HCT116 (cell line): Measurements from ENCODE around the gene NIPA2. TPM values are rescaled to one million over a fixed set of nuclear protein-coding genes. Genes with fewer than 3 reads are reported as not detected.

Experiments used
- ATAC-seq: fragments of 200-7000 bp; cut with Tn5 transposase; 2 replicates; pipeline ENCODE4 v1.9.1; 2020; ENCODE audit warnings: mild to moderate bottlenecking, moderate library complexity
- BruUV-seq: library from RNA; stranded (reverse); fragments of 400-500 nt; replicated peaks from 2 replicates; lab custom pipeline; 2021; lab: Mats Ljungman, UMichigan
- CTCF ChIA-PET: fragments of 300-600 bp; sonication (Branson Sonifier 250); formaldehyde crosslinking; loops from one replicate; lab custom pipeline; 2021; ENCODE audit warnings: antibody characterized with exemption; lab: Charles Lee
- POLR2A ChIA-PET: fragments of 300-600, 350-600 bp; sonication (Branson Sonifier 250); formaldehyde crosslinking; loops from one replicate; lab custom pipeline; 2021; ENCODE audit warnings: antibody characterized with exemption; lab: Charles Lee
- RAD21 ChIA-PET, 2 experiments: fragments of 300-600 bp; sonication (Branson Sonifier 250); formaldehyde crosslinking; loops; one replicate each; lab custom pipeline; 2023; ENCODE audit warnings: low total read pairs in 2 of 2; ENCODE audit not compliant: uncharacterized antibody in 2 of 2, unreplicated experiment in 2 of 2, low non-redundant PET in 1 of 2; lab: Charles Lee
- DNase-seq: peaks from one replicate; pipeline ENCODE4 v3.0.0-alpha.2; 2010; ENCODE audit warnings: low read depth, low spot score
- H2AFZ ChIP-seq: fragments of 200-600 bp; shearing (Covaris generic), sonication (generic); 2 replicates; pipeline ENCODE4 v1.6.1; 2017; ENCODE audit warnings: low read depth, mixed run types, mixed read lengths, antibody characterized with exemption, low read length; ENCODE audit not compliant: poor library complexity, severe bottlenecking
- H3K27ac ChIP-seq: 2 replicates; pipeline ENCODE4 v1.5.1; 2012; ENCODE audit warnings: low read depth, low read length
- H3K27me3 ChIP-seq: fragments of 200-600 bp; sonication (generic); 2 replicates; pipeline ENCODE4 v1.6.1; 2016; ENCODE audit warnings: mixed run types, low read length, mixed read lengths; ENCODE audit not compliant: insufficient read depth
- H3K36me3 ChIP-seq, 2 experiments: fragments of 200-500 bp in 1 of 2; fragments of 200-600 bp in 1 of 2; sonication (Bioruptor generic) in 1 of 2; sonication (generic) in 1 of 2; 2 replicates each; pipeline versions ENCODE4 v1.5.1 to v1.6.1; 2014 to 2016; ENCODE audit warnings: low read length in 2 of 2, inconsistent platforms in 1 of 2, mixed read lengths in 1 of 2, mixed run types in 1 of 2; ENCODE audit not compliant: insufficient read depth in 2 of 2, control insufficient read depth in 1 of 2
- H3K4me1 ChIP-seq, 2 experiments: fragments of 200-600 bp in 1 of 2; sonication (generic) in 1 of 2; 2 replicates each; pipeline versions ENCODE4 v1.5.1 to v1.6.1; 2012 to 2017; ENCODE audit warnings: low read length in 2 of 2, inconsistent platforms in 1 of 2, mild to moderate bottlenecking in 1 of 2, mixed read lengths in 1 of 2, mixed run types in 1 of 2, moderate library complexity in 1 of 2; ENCODE audit not compliant: insufficient read depth in 2 of 2, control insufficient read depth in 1 of 2
- H3K4me2 ChIP-seq: fragments of 200-600 bp; sonication (generic); 2 replicates; pipeline ENCODE4 v1.6.1; 2017; ENCODE audit warnings: mixed run types, low read length, mixed read lengths
- H3K4me3 ChIP-seq, 2 experiments: fragments of 200-600 bp in 1 of 2; sonication (generic) in 1 of 2; replicated peaks in 1 of 2; 2 replicates each; pipeline ENCODE4 v1.5.1; 2011 to 2016; ENCODE audit warnings: low read length in 2 of 2, control low read depth in 1 of 2, low read depth in 1 of 2, mild to moderate bottlenecking in 1 of 2, mixed read lengths in 1 of 2, mixed run types in 1 of 2
- H3K79me2 ChIP-seq: fragments of 200-600 bp; sonication (generic); 2 replicates; pipeline ENCODE4 v1.6.1; 2017; ENCODE audit warnings: mild to moderate bottlenecking, mixed run types, low read length, moderate library complexity, mixed read lengths; ENCODE audit not compliant: insufficient read depth
- H3K9ac ChIP-seq: fragments of 200-600 bp; sonication (generic); 2 replicates; pipeline ENCODE4 v1.6.1; 2016; ENCODE audit warnings: low read length, mixed read lengths
- H3K9me2 ChIP-seq: fragments of 200-600 bp; sonication (generic), shearing (Covaris generic); 2 replicates; pipeline ENCODE4 v1.6.1; 2017; ENCODE audit warnings: mixed run types, mild to moderate bottlenecking, moderate library complexity; ENCODE audit not compliant: insufficient read depth
- H3K9me3 ChIP-seq, 2 experiments: fragments of 200-500 bp in 1 of 2; fragments of 200-600 bp in 1 of 2; sonication (Bioruptor generic) in 1 of 2; sonication (generic) in 1 of 2; 2 replicates each; pipeline ENCODE4 v1.6.1; 2014 to 2017; ENCODE audit warnings: low read length in 2 of 2, mixed read lengths in 2 of 2, inconsistent platforms in 1 of 2, low read depth in 1 of 2, mild to moderate bottlenecking in 1 of 2, mixed run types in 1 of 2, moderate library complexity in 1 of 2; ENCODE audit not compliant: control insufficient read depth in 1 of 2, insufficient read depth in 1 of 2
- H4K20me1 ChIP-seq: fragments of 200-600 bp; sonication (generic), shearing (Covaris generic); 2 replicates; pipeline ENCODE4 v1.6.1; 2017; ENCODE audit warnings: mixed run types, mild to moderate bottlenecking, moderate library complexity; ENCODE audit not compliant: insufficient read depth
- CBX3 ChIP-seq: IDR thresholded peaks from 2 replicates; pipeline ENCODE4 v1.6.1; 2012; ENCODE audit warnings: low read depth
- CEBPB ChIP-seq: IDR thresholded peaks from 2 replicates; pipeline ENCODE4 v1.6.1; 2012; ENCODE audit warnings: low read depth
- CTCF ChIP-seq, 3 experiments: fragments of 200-600 bp in 1 of 3; sonication (generic) in 1 of 3; IDR thresholded peaks in 2 of 3; conservative IDR thresholded peaks in 1 of 3; 2 replicates each; pipeline ENCODE4 v1.5.1; 2012 to 2017; ENCODE audit warnings: low read depth in 2 of 3, low read length in 2 of 3, antibody characterized with exemption in 1 of 3, borderline replicate concordance in 1 of 3, control low read depth in 1 of 3, mild to moderate bottlenecking in 1 of 3, mixed read lengths in 1 of 3, mixed run types in 1 of 3, moderate library complexity in 1 of 3; ENCODE audit not compliant: insufficient read depth in 1 of 3
- EGR1 ChIP-seq: IDR thresholded peaks from 2 replicates; pipeline ENCODE4 v1.6.1; 2012; ENCODE audit warnings: low read depth
- ELF1 ChIP-seq: IDR thresholded peaks from 2 replicates; pipeline ENCODE4 v1.6.1; 2012; ENCODE audit warnings: low read depth, borderline replicate concordance
- EZH2 ChIP-seq: fragments of 200-600 bp; sonication (generic); IDR thresholded peaks from 2 replicates; pipeline ENCODE4 v1.6.1; 2017; ENCODE audit warnings: antibody characterized with exemption, mixed run types
- EZH2phosphoT487 ChIP-seq: fragments of 200-600 bp; IDR thresholded peaks from 2 replicates; pipeline ENCODE4 v1.6.1; 2018; ENCODE audit warnings: antibody characterized with exemption, borderline replicate concordance
- FOSL1 ChIP-seq: IDR thresholded peaks from 2 replicates; pipeline ENCODE4 v1.6.1; 2012; ENCODE audit warnings: low read depth
- JUND ChIP-seq: IDR thresholded peaks from 2 replicates; pipeline ENCODE4 v1.6.1; 2012
- MAX ChIP-seq: IDR thresholded peaks from 2 replicates; pipeline ENCODE4 v1.6.1; 2012
- POLR2A ChIP-seq: IDR thresholded peaks from 2 replicates; pipeline ENCODE4 v1.7.0; 2011; ENCODE audit warnings: borderline replicate concordance; ENCODE audit not compliant: insufficient read depth, insufficient read length; ENCODE audit errors: extremely low read depth
- RAD21 ChIP-seq: IDR thresholded peaks from 2 replicates; pipeline ENCODE4 v1.6.1; 2012; ENCODE audit warnings: low read depth, mild to moderate bottlenecking
- REST ChIP-seq: IDR thresholded peaks from 2 replicates; pipeline ENCODE4 v1.6.1; 2012; ENCODE audit warnings: low read depth
- SP1 ChIP-seq: IDR thresholded peaks from 2 replicates; pipeline ENCODE4 v1.6.1; 2012; ENCODE audit warnings: low read depth
- SRF ChIP-seq: IDR thresholded peaks from 2 replicates; pipeline ENCODE4 v1.6.1; 2012; ENCODE audit warnings: low read depth
- TCF7L2 ChIP-seq: IDR thresholded peaks from 2 replicates; pipeline ENCODE4 v1.7.0; 2011; ENCODE audit warnings: borderline replicate concordance, inconsistent platforms; ENCODE audit not compliant: insufficient read depth, insufficient read length; ENCODE audit errors: extremely low read depth
- YY1 ChIP-seq: IDR thresholded peaks from 2 replicates; pipeline ENCODE4 v1.6.1; 2011; ENCODE audit warnings: low read length, low read depth, moderate library complexity, mild to moderate bottlenecking; ENCODE audit not compliant: insufficient replicate concordance; ENCODE audit errors: extremely low read depth
- ZFX ChIP-seq: fragments of 450-650 bp; IDR thresholded peaks from 2 replicates; pipeline ENCODE4 v1.6.1; 2017
- intact Hi-C: fragments of 100-400 bp; cut with micrococcal nuclease; formaldehyde crosslinking; loops from 2 replicates; pipeline ENCODE4 v1.10.0; 2022
- total RNA-seq: library from RNA; stranded (reverse); gene quantifications from one replicate; pipeline ENCODE4 v1.2.1, GENCODE V29; 2021; ENCODE audit not compliant: unreplicated experiment
- TF ChIP-seq, protein P1 (sequence below): IDR thresholded peaks from 2 replicates; pipeline ENCODE4 v1.6.1; 2012

The NIPA2 gene
- total RNA-seq, 1 experiment from 2014 or later = 54.4 TPM

DNA sequence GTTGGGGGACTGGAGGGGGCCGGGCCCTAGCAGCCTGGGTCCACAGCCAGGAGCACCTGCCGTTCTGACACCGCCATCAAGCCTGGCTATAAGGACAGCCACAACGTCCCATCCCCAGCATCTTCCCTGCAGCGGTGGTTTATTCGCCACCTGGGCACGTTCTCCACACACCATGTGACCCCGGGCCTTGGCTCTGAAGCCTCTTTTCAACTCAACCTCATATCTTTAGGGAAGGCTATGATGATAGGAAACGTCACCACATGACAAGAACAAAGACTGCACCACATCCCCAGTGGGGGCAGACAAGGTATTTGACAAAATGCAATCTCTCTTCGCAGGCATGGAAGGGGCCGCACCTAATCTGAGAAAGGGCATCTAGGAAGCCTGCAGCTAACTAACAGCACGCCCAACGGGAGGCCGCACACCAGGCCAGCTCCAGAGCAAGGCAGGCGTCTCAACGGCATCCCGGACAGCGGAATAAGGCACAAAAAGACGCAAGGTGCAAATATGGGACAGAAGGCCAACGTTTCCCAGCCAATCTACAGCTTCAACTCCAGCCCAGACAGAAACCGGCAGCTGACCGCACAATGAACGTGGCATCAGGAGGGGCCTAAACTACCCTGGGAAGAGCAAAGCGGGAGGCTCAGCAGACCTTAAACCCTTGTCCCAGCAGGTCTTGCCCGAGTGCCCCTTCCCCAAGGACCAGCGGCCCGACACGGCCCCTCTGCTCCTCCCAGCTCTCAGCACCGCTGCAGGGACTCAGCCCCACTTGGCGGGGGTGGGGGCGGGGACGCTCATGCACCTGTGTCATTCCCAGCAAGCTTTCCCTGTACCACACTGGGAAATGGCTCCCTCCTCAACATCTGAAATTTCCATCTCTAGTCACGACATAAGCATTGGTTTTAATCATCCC, 41.9 kb downstream of the NIPA2 start:
- ATAC-seq (no peak), DNase-seq (no peak)
- Histone ChIP-seq H4K20me1 (no peaks in the 10 kb centered on the region), H3K27ac (no peak overlapping the region), H2AFZ (no peak overlapping the region), H3K9me2 (no peaks in the 10 kb centered on the region), H3K9ac (no peak overlapping the region), H3K9me3 (no peaks in the 10 kb centered on the region), H3K4me1 (no peaks in the 10 kb centered on the region), H3K4me2 (no peak overlapping the region), H3K4me3 (no peak overlapping the region), H3K79me2 (peaks cover 4% of the 10 kb centered on the region; the same call in 1 of the 2 replicates), H3K36me3 (peaks cover 11 to 13% of the 10 kb centered on the region in 2 experiments), H3K27me3 (no peaks in the 10 kb centered on the region)
- BruUV-seq = no TSS peak
- RAD21 ChIA-PET = no interaction called here
- POLR2A ChIA-PET = no interaction called here
- intact Hi-C loops = no loop called here
- TF ChIP-seq CEBPB (no peak), ZFX (no peak), TCF7L2 (no peak), CTCF (IDR thresholded peaks at IDR 0.05 in 2 of 3, conservative IDR thresholded peaks at IDR 0.05 in 1 of 3; ENCODE audit: borderline replicate concordance in 1 of 3, insufficient read depth in 1 of 3, low read depth in 2 of 3, low read length in 2 of 3) (no peak), ELF1 (no peak), MAX (no peak), EZH2 (no peak), FOSL1 (no peak), EZH2phosphoT487 (no peak), JUND (no peak), RAD21 (no peak), REST (no peak), CBX3 (no peak), SP1 (no peak), POLR2A (no peak), YY1 (no peak), EGR1 (no peak), SRF (no peak)
- TF ChIP-seq, protein P1, sequence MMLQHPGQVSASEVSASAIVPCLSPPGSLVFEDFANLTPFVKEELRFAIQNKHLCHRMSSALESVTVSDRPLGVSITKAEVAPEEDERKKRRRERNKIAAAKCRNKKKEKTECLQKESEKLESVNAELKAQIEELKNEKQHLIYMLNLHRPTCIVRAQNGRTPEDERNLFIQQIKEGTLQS = no peak
- CTCF ChIA-PET = no interaction called here
